B cell (primary cell): ENCODE results near the gene UNC5C. TPM values are rescaled to one million over a fixed set of nuclear protein-coding genes. Genes with fewer than 3 reads are reported as not detected.

ENCODE experiments used
- ATAC-seq: fragments of 200-7000 bp; cut with Tn5 transposase; one replicate; pipeline ENCODE4 v1.10.0; 2021; ENCODE audit warnings: low read depth, mild to moderate bottlenecking, moderate number of reproducible peaks, moderate library complexity
- CTCF ChIA-PET: fragments of 350-600 bp; sonication (Branson Sonifier 250); formaldehyde crosslinking; loops from one replicate; lab custom pipeline; 2021; ENCODE audit warnings: antibody characterized with exemption, inconsistent platforms; lab: Charles Lee
- POLR2A ChIA-PET: fragments of 350-600 bp; sonication (Branson Sonifier 250); formaldehyde crosslinking; loops from one replicate; lab custom pipeline; 2021; ENCODE audit warnings: antibody characterized with exemption; lab: Charles Lee
- DNase-seq: peaks from one replicate; pipeline ENCODE4 v3.0.0; 2013
- H2AFZ ChIP-seq: 2 replicates; pipeline ENCODE4 v1.6.1; 2012; ENCODE audit warnings: mild to moderate bottlenecking, low read depth, low read length; ENCODE audit not compliant: insufficient read depth, poor library complexity, severe bottlenecking
- H3K27ac ChIP-seq, 2 donors: 1 replicate in 1 of 2; 2 replicates in 1 of 2; pipeline ENCODE4 v1.5.1; 2012 to 2013; ENCODE audit warnings: low read length in 2 of 2, mild to moderate bottlenecking in 2 of 2, moderate library complexity in 1 of 2
- H3K27me3 ChIP-seq, 4 experiments: fragments of 200-600 bp in 1 of 4; sonication (generic) in 1 of 4; replicated peaks in 1 of 4; 1 replicate in 2 of 4; 2 replicates in 2 of 4; pipeline versions ENCODE4 v1.6.1 to v1.7.0; 2013 to 2016; ENCODE audit warnings: low read length in 3 of 4, mild to moderate bottlenecking in 2 of 4, mixed read lengths in 1 of 4, moderate library complexity in 1 of 4; ENCODE audit not compliant: insufficient read depth in 4 of 4, control insufficient read depth in 3 of 4; ENCODE audit errors: control extremely low read depth in 1 of 4
- H3K36me3 ChIP-seq, 2 experiments: replicated peaks in 1 of 2; 1 replicate in 1 of 2; 2 replicates in 1 of 2; pipeline versions ENCODE4 v1.6.1 to v1.7.1; 2013; ENCODE audit warnings: low read length in 1 of 2; ENCODE audit not compliant: insufficient read depth in 2 of 2, control insufficient read depth in 1 of 2; ENCODE audit errors: control extremely low read depth in 1 of 2, extremely low read depth in 1 of 2
- H3K4me1 ChIP-seq, 2 donors: fragments of 200-600 bp in 1 of 2; sonication (generic) in 1 of 2; 1 replicate in 1 of 2; 2 replicates in 1 of 2; pipeline versions ENCODE4 v1.5.1 to v1.6.1; 2013 to 2017; ENCODE audit warnings: low read length in 2 of 2; ENCODE audit not compliant: control insufficient read depth in 2 of 2, insufficient read depth in 2 of 2
- H3K4me2 ChIP-seq: replicated peaks from 2 replicates; pipeline ENCODE3; 2012; ENCODE audit warnings: mild to moderate bottlenecking, low read depth, low read length; ENCODE audit not compliant: poor library complexity, severe bottlenecking
- H3K4me3 ChIP-seq, 5 experiments: fragments of 200-600 bp in 1 of 5; sonication (generic) in 1 of 5; 1 replicate in 3 of 5; 2 replicates in 2 of 5; pipeline versions ENCODE4 v1.5.1 to v1.7.0; 2011 to 2016; ENCODE audit warnings: low read length in 4 of 5, mild to moderate bottlenecking in 4 of 5, low read depth in 2 of 5, control low read depth in 1 of 5, moderate library complexity in 1 of 5; ENCODE audit not compliant: insufficient read depth in 1 of 5; ENCODE audit errors: control extremely low read depth in 1 of 5, extremely low read depth in 1 of 5
- H3K79me2 ChIP-seq: fragments of 200-600 bp; sonication (generic); one replicate; pipeline ENCODE4 v1.6.0; 2016; ENCODE audit warnings: low read length; ENCODE audit not compliant: control insufficient read depth, insufficient read depth
- H3K9ac ChIP-seq: fragments of 200-600 bp; sonication (generic); 2 replicates; pipeline ENCODE4 v1.6.1; 2017; ENCODE audit warnings: mild to moderate bottlenecking, low read length, moderate library complexity
- H3K9me3 ChIP-seq, 3 donors: one replicate each; pipeline versions ENCODE4 v1.6.1 to v1.7.1; 2013; ENCODE audit warnings: low read length in 2 of 3; ENCODE audit not compliant: control insufficient read depth in 2 of 3, insufficient read depth in 1 of 3; ENCODE audit errors: control extremely low read depth in 1 of 3
- H4K20me1 ChIP-seq: 2 replicates; pipeline ENCODE4 v1.6.0; 2012; ENCODE audit warnings: mild to moderate bottlenecking, low read length; ENCODE audit not compliant: insufficient read depth, control insufficient read depth, poor library complexity, severe bottlenecking
- H3K27ac Mint-ChIP-seq: one replicate; pipeline ENCODE4 v1.8.0; 2021; ENCODE audit warnings: mixed read lengths
- H3K27me3 Mint-ChIP-seq: one replicate; pipeline ENCODE4 v1.8.0; 2021; ENCODE audit warnings: mixed read lengths
- H3K4me1 Mint-ChIP-seq: one replicate; pipeline ENCODE4 v1.8.0; 2021; ENCODE audit warnings: mixed read lengths
- H3K4me3 Mint-ChIP-seq: one replicate; pipeline ENCODE4 v1.8.0; 2021; ENCODE audit warnings: mixed read lengths
- H3K9me3 Mint-ChIP-seq: one replicate; pipeline ENCODE4 v1.8.0; 2022; ENCODE audit warnings: mixed read lengths; ENCODE audit not compliant: insufficient read depth
- CTCF ChIP-seq: fragments of 200-600 bp; IDR thresholded peaks from one replicate; pipeline ENCODE4 v1.8.0; 2022; ENCODE audit warnings: antibody characterized with exemption, mild to moderate bottlenecking
- EZH2 ChIP-seq: IDR thresholded peaks from 2 replicates; pipeline ENCODE4 v1.6.1; 2012; ENCODE audit warnings: borderline replicate concordance, low read depth, mild to moderate bottlenecking, moderate library complexity, low read length; ENCODE audit not compliant: insufficient read depth, poor library complexity, severe bottlenecking
- WGBS: methylation state at CpG from one replicate; pipeline ENCODE4 v1.1.5; 2013; ENCODE audit warnings: missing lambda C conversion rate; ENCODE audit not compliant: insufficient coverage; 5-methylcytosine and 5-hydroxymethylcytosine counted together
- intact Hi-C: fragments of 100-400 bp; cut with micrococcal nuclease; formaldehyde crosslinking; loops from one replicate; pipeline ENCODE4 v1.10.0; 2022
- polyA plus RNA-seq: library from polyadenylated mRNA; depleted of rRNA; stranded (reverse); fragments of >200 nt; gene quantifications from 2 replicates; pipeline ENCODE4 v1.2.3, GENCODE V29; 2012
- total RNA-seq, 2 donors: library from RNA; stranded (reverse); fragments of 120-200 nt in 1 of 2; gene quantifications; 1 replicate in 1 of 2; 2 replicates in 1 of 2; pipeline versions ENCODE4 v1.2.3 to v1.2.4, GENCODE V29; 2013 to 2022

Gene UNC5C
- total and polyA plus RNA-seq, 2 donors (not counting 1 experiment from before 2014, with no cell fraction given): not detected

DNA sequence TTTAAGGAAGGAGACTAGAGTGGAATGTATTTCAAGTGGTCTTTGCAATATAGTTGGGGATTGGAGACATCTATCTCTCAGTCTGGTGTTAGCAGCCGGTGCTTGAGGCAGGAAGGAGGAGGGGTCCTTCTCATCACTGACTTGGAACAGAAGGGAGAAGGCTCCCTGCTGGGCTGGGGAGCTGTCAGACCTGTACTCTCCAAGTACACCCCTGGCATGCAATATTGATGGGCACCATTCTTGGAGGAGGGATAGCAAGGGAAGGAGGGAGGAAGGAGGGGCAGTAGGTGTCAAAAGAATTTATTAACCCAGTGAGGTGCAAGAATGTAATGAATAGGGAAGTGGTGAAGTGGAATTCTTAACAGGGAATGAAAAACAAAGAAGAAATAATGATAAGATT, 338.8 kb downstream of the UNC5C start:
- ATAC-seq (no peak), DNase-seq (no peak)
- H3K4me3 ChIP-seq: no peak overlapping the region
- no peaks in the 10 kb centered on the region for H3K27me3 ChIP-seq
- no peak overlapping the region for H3K27ac Mint-ChIP-seq
- no peaks in the 10 kb centered on the region for H3K36me3 ChIP-seq
- no peaks in the 10 kb centered on the region for H3K4me1 Mint-ChIP-seq
- no peak overlapping the region for H2AFZ ChIP-seq
- H3K4me1 ChIP-seq: no peaks in the 10 kb centered on the region
- no peak overlapping the region for H3K27ac ChIP-seq
- H3K4me3 Mint-ChIP-seq: no peak overlapping the region
- no peak overlapping the region for H3K4me2 ChIP-seq
- no peaks in the 10 kb centered on the region for H3K9me3 Mint-ChIP-seq
- H4K20me1 ChIP-seq: no peaks in the 10 kb centered on the region
- intact Hi-C loops: no loop called here
- TF ChIP-seq CTCF (no peak), EZH2 (no peak)
- H3K9ac ChIP-seq: no peak overlapping the region
- H3K9me3 ChIP-seq: no peaks in the 10 kb centered on the region
- ChIA-PET POLR2A (no interaction called here), CTCF (no interaction called here)
- H3K79me2 ChIP-seq: no peaks in the 10 kb centered on the region
- H3K27me3 Mint-ChIP-seq: no peaks in the 10 kb centered on the region
- 100% methylated on average over 1 of the region's 1 CpG for WGBS

GRCh38 chr4:95204873-95205272, 343.9 kb downstream of the UNC5C start:
- Histone ChIP-seq H3K36me3 (no peaks in the 10 kb centered on the region), H3K79me2 (no peaks in the 10 kb centered on the region), H3K9ac (no peak overlapping the region), H3K27ac (no peak overlapping the region), H3K4me1 (no peaks in the 10 kb centered on the region), H3K9me3 (no peaks in the 10 kb centered on the region), H2AFZ (no peak overlapping the region), H4K20me1 (no peaks in the 10 kb centered on the region), H3K27me3 (no peaks in the 10 kb centered on the region), H3K4me3 (no peak overlapping the region), H3K4me2 (no peak overlapping the region)
- intact Hi-C loops: no loop called here
- H3K9me3 Mint-ChIP-seq: no peaks in the 10 kb centered on the region
- no peaks in the 10 kb centered on the region for H3K27me3 Mint-ChIP-seq
- H3K4me1 Mint-ChIP-seq: no peaks in the 10 kb centered on the region
- no peak for TF ChIP-seq EZH2
- no peak for TF ChIP-seq CTCF
- no peak overlapping the region for H3K27ac Mint-ChIP-seq
- DNase-seq (no peak), ATAC-seq (no peak)
- no peak overlapping the region for H3K4me3 Mint-ChIP-seq
- CTCF ChIA-PET: no interaction called here
- POLR2A ChIA-PET: no interaction called here
- WGBS: 0% methylated on average over 1 of the region's 5 CpGs
